HG03432 (cell line): Measurements from ENCODE around the gene DENND6B.
"Not testable (repeated sequence)": the region's sequence is repeated elsewhere in the genome, so short reads cannot be mapped to it uniquely, and the experiment has no call there.

Experiments used
- ATAC-seq: cut with Tn5 transposase; IDR thresholded peaks from one replicate; pipeline ENCODE4 v1.9.1; 2021; ENCODE audit warnings: mild to moderate bottlenecking, moderate library complexity; ENCODE audit not compliant: unreplicated experiment

The DENND6B gene

GRCh38 chr22:50273781-50274180 is 53.0 kb downstream of the DENND6B start:
- ATAC-seq, result not testable (repeated sequence)

GRCh38 chr22:50273352-50273751 is 53.5 kb downstream of the DENND6B start:
- ATAC-seq, result not testable (repeated sequence)

- no peak for ATAC-seq
Observed at GRCh38 chr22:50272044-50272802, 54.6 kb downstream of the DENND6B start.

GRCh38 chr22:50271519-50271970 is 55.3 kb downstream of the DENND6B start:
- ATAC-seq, result no peak

- ATAC-seq, result peak; percentile 24
Observed at GRCh38 chr22:50270666-50271394, 56.0 kb downstream of the DENND6B start.

GRCh38 chr22:50269970-50270665 is 56.7 kb downstream of the DENND6B start, which contains the start of gene MAPK11:
Gene MAPK11, minus strand, starts transcription at chr22:50270380. Its CDS starts 88 bp downstream, at chr22:50270292.
- peak; percentile 44 for ATAC-seq

GRCh38 chr22:50269573-50269969 is 57.2 kb downstream of the DENND6B start:
- no peak for ATAC-seq

GRCh38 chr22:50268655-50269113 is 58.1 kb downstream of the DENND6B start:
- no peak for ATAC-seq

GRCh38 chr22:50267591-50268390 is 59.0 kb downstream of the DENND6B start:
- no peak for ATAC-seq

- ATAC-seq, result no peak
Observed at GRCh38 chr22:50266994-50267393, 59.8 kb downstream of the DENND6B start.

GRCh38 chr22:50264946-50265669 is 61.7 kb downstream of the DENND6B start:
- no peak for ATAC-seq

GRCh38 chr22:50264104-50264745 is 62.6 kb downstream of the DENND6B start:
- ATAC-seq, result no peak

- no peak for ATAC-seq
Observed at GRCh38 chr22:50262973-50263617, 63.7 kb downstream of the DENND6B start.

GRCh38 chr22:50262460-50262911 is 64.3 kb downstream of the DENND6B start:
- ATAC-seq, result no peak

- no peak for ATAC-seq
Observed at GRCh38 chr22:50261615-50262459, 65.0 kb downstream of the DENND6B start, which contains the start of gene MAPK12. Gene MAPK12, minus strand, starts transcription at chr22:50261683. Its CDS starts 174 bp downstream, at chr22:50261509.

- ATAC-seq, result no peak
Observed at GRCh38 chr22:50260801-50261614, 65.8 kb downstream of the DENND6B start.

- no peak for ATAC-seq
Observed at GRCh38 chr22:50260434-50260800, 66.4 kb downstream of the DENND6B start.
